ENCODE data around the gene DDI1. TPM values are rescaled to one million over a fixed set of nuclear protein-coding genes. Genes with fewer than 3 reads are reported as not detected.
"Not testable (repeated sequence)": the region's sequence is repeated elsewhere in the genome, so short reads cannot be mapped to it uniquely, and the experiment has no call there.

Gene DDI1
- polyA plus RNA-seq, 1 experiment: not detected

DNA sequence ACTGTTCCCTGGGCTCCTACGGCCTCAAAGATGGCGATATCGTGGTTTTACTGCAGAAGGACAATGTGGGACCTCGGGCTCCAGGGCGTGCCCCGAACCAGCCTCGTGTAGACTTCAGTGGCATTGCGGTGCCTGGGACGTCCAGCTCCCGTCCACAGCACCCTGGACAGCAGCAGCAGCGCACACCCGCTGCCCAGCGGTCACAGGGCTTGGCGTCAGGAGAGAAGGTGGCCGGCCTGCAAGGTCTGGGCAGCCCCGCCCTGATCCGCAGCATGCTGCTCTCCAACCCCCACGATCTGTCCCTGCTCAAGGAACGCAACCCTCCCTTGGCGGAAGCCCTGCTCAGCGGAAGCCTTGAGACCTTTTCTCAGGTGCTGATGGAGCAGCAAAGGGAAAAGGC, 555 bp downstream of the DDI1 start:
- H3K36me3 ChIP-seq (ENCODE audit: control insufficient read depth, insufficient read depth, low read length): no peaks in the 10 kb centered on the region
- ChIA-PET POLR2A (no interaction called here), CTCF (no interaction called here)
- no peak for DNase-seq (ENCODE audit: low read depth)
- no peak overlapping the region for H3K4me3 ChIP-seq (ENCODE audit: low read depth, low read length)
- no peaks in the 10 kb centered on the region for H3K27me3 ChIP-seq (ENCODE audit: control insufficient read depth, insufficient read depth, low read length)
- TF ChIP-seq, protein P1, sequence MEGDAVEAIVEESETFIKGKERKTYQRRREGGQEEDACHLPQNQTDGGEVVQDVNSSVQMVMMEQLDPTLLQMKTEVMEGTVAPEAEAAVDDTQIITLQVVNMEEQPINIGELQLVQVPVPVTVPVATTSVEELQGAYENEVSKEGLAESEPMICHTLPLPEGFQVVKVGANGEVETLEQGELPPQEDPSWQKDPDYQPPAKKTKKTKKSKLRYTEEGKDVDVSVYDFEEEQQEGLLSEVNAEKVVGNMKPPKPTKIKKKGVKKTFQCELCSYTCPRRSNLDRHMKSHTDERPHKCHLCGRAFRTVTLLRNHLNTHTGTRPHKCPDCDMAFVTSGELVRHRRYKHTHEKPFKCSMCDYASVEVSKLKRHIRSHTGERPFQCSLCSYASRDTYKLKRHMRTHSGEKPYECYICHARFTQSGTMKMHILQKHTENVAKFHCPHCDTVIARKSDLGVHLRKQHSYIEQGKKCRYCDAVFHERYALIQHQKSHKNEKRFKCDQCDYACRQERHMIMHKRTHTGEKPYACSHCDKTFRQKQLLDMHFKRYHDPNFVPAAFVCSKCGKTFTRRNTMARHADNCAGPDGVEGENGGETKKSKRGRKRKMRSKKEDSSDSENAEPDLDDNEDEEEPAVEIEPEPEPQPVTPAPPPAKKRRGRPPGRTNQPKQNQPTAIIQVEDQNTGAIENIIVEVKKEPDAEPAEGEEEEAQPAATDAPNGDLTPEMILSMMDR (IDR thresholded peaks at IDR 0.05; ENCODE audit: insufficient read depth, low read depth, low read length): no peak

DNA sequence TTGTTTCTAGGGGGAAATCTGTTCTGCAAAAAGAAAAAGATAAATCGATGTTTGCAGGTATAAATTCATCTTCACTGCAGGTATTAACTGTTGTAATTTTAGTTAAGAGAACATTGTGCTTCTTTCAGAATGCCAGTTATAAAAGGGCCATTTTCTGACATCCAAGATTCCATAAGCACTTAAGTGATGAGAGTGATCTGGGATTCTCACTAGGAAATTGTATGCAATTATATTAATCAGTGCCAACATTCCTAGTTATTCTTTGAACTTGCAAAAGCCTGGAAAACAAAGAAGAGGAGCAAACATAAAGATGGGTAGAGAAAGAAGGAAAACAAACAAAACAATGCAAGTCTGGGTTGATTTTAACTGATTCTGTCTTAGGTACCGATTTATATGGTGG, 5.4 kb downstream of the DDI1 start:
- ChIA-PET CTCF (interaction anchor here (0.7 kb wide), 1 partner anchor 10 kb away, joined by 3 read pairs; no protein-coding TSS in a partner anchor), POLR2A (no interaction called here)
- DNase-seq (ENCODE audit: low read depth): no peak
- Histone ChIP-seq H3K36me3 (ENCODE audit: control insufficient read depth, insufficient read depth, low read length) (no peaks in the 10 kb centered on the region), H3K27me3 (ENCODE audit: control insufficient read depth, insufficient read depth, low read length) (no peaks in the 10 kb centered on the region), H3K4me3 (ENCODE audit: low read depth, low read length) (no peak overlapping the region)
- TF ChIP-seq, protein P1 (IDR thresholded peaks at IDR 0.05; ENCODE audit: insufficient read depth, low read depth, low read length): no peak

DNA sequence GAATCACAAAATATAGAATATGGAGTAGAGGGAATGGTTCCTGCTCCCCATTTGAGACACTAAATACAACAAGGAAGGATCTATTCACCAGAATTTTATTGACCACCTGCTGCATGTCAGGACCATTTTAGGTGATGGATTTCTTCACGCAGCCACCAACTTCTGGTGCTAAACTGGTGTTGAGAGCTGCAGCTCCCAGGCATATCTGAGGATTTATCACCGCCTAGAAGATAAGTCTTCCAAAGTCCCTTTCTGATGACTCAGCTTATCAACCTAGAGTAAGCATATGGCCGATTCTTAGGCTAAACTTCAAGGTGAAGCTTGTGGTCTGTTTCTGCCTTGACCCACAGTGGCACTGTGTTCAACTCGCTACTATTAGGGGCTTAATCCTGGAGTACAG, 6.7 kb downstream of the DDI1 start:
- TF ChIP-seq, protein P1 (IDR thresholded peaks at IDR 0.05; ENCODE audit: insufficient read depth, low read depth, low read length): no peak
- no peak for DNase-seq (ENCODE audit: low read depth)
- Histone ChIP-seq H3K36me3 (ENCODE audit: control insufficient read depth, insufficient read depth, low read length) (no peaks in the 10 kb centered on the region), H3K4me3 (ENCODE audit: low read depth, low read length) (no peak overlapping the region), H3K27me3 (ENCODE audit: control insufficient read depth, insufficient read depth, low read length) (no peaks in the 10 kb centered on the region)
- POLR2A ChIA-PET: no interaction called here
- CTCF ChIA-PET: no interaction called here

DNA sequence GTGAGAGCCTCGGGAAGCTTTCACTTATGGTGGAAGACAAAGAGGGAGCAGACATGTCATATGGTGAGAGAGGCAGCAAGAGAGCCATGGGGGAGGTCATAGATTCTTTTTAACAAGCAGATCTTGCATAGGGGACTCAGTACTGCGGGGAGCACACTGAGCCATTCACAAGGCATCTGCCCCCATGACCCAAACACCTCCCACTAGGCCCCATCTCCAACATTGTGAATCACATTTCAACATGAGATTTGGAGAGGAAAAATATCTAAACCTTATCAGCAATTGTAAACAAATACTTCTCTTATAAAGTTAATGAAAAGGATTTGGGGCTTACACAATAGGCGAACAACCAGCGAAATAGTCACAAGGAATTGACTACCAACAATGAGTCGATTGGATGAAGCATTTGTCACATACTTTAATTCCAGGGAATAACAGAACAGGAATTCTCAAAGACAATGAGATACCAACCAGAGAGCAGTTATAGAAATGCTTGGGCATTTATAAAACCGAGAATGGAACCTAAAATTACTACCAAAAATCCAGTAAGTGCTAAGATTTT, 7.3 kb downstream of the DDI1 start:
- TF ChIP-seq, protein P1 (IDR thresholded peaks at IDR 0.05; ENCODE audit: insufficient read depth, low read depth, low read length): no peak
- H3K4me3 ChIP-seq (ENCODE audit: low read depth, low read length): no peak overlapping the region
- ChIA-PET CTCF (interaction anchor here (0.5 kb wide), 1 partner anchor 60 kb away, joined by 3 read pairs; no protein-coding TSS in a partner anchor), POLR2A (no interaction called here)
- no peaks in the 10 kb centered on the region for H3K27me3 ChIP-seq (ENCODE audit: control insufficient read depth, insufficient read depth, low read length)
- DNase-seq (ENCODE audit: low read depth): no peak
- no peaks in the 10 kb centered on the region for H3K36me3 ChIP-seq (ENCODE audit: control insufficient read depth, insufficient read depth, low read length)

DNA sequence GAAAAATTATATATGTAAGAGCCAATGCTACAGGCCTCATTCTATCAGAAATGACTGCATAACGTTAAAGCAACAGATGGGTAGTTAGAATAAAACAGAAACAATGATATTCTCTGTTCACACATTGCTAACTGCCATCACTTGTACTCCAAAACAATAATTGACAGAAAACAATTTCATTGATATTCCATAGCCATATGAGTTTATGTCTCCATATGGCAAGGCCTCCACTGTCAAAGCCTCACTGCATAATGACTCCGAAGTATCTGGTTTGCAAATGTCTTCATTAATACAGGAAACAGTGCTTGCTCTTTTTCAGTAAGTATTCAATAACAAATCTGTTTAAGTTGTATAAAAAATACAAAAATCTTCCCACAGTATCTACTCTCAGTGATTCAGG, 9.9 kb downstream of the DDI1 start:
- TF ChIP-seq, protein P1 (IDR thresholded peaks at IDR 0.05; ENCODE audit: insufficient read depth, low read depth, low read length): no peak
- no peak overlapping the region for H3K4me3 ChIP-seq (ENCODE audit: low read depth, low read length)
- no peaks in the 10 kb centered on the region for H3K27me3 ChIP-seq (ENCODE audit: control insufficient read depth, insufficient read depth, low read length)
- ChIA-PET CTCF (no interaction called here), POLR2A (no interaction called here)
- no peaks in the 10 kb centered on the region for H3K36me3 ChIP-seq (ENCODE audit: control insufficient read depth, insufficient read depth, low read length)
- DNase-seq (ENCODE audit: low read depth): no peak

DNA sequence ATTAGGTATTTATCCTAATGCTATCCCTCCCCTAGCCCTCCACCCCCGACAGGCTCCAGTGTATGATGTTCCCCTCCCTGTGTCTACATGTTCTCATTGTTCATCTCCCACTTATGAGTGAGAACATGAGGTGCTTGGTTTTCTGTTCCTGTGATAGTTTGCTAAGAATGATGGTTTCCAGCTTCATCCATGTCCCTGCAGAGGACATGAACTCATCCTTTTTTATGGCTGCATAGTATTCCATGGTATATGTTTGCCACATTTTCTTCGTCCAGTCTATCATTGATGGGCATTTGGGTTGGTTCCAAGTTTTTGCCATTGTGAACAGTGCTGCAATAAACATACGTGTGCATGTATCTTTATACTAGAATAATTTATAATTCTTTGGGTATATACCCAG, 10.4 kb downstream of the DDI1 start:
- CTCF ChIA-PET; DNase-seq (ENCODE audit: low read depth); H3K36me3 ChIP-seq (ENCODE audit: control insufficient read depth, insufficient read depth, low read length); H3K4me3 ChIP-seq (ENCODE audit: low read depth, low read length); H3K27me3 ChIP-seq (ENCODE audit: control insufficient read depth, insufficient read depth, low read length); POLR2A ChIA-PET: not testable (repeated sequence)

Measured in BJ (cell line).